Thyroid gland (tissue), 4 donors: Measurements from ENCODE around the gene TMEM271. TPM values are rescaled to one million over a fixed set of nuclear protein-coding genes. Genes with fewer than 3 reads are reported as not detected.
"Not testable (repeated sequence)": the region's sequence is repeated elsewhere in the genome, so short reads cannot be mapped to it uniquely, and the experiment has no call there.

Source experiments
- DNase-seq, 2 donors: peaks; one replicate each; pipeline ENCODE4 v3.0.0-alpha.2; 2019
- H3K27ac ChIP-seq, 3 donors: fragments of 200-600 bp; sonication (generic); 1 replicate in 2 of 3; 2 replicates in 1 of 3; pipeline ENCODE4 v1.5.1; 2016 to 2019; ENCODE audit warnings: mild to moderate bottlenecking in 1 of 3, moderate library complexity in 1 of 3
- H3K27me3 ChIP-seq: fragments of 200-600 bp; sonication (generic); one replicate; pipeline ENCODE4 v1.5.1; 2019
- H3K36me3 ChIP-seq, 2 donors: fragments of 200-600 bp; sonication (generic); one replicate each; pipeline ENCODE4 v1.5.1; 2016 to 2019
- H3K4me1 ChIP-seq, 2 donors: fragments of 200-600 bp; sonication (generic); one replicate each; pipeline ENCODE4 v1.5.1; 2017 to 2019
- H3K4me3 ChIP-seq, 3 donors: fragments of 200-600 bp; sonication (generic); replicated peaks in 1 of 3; 1 replicate in 2 of 3; 2 replicates in 1 of 3; pipeline ENCODE4 v1.5.1; 2016; ENCODE audit warnings: mild to moderate bottlenecking in 1 of 3
- H3K9me3 ChIP-seq: fragments of 200-600 bp; sonication (generic); one replicate; pipeline ENCODE4 v1.5.1; 2017
- CTCF ChIP-seq, 6 experiments: fragments of 200-600 bp in 3 of 6; fragments of 450-650 bp in 3 of 6; sonication (generic) in 3 of 6; IDR thresholded peaks; one replicate each; pipeline ENCODE4 v1.5.1; 2016 to 2019; ENCODE audit warnings: antibody characterized with exemption in 6 of 6, mild to moderate bottlenecking in 2 of 6, inconsistent platforms in 1 of 6, moderate library complexity in 1 of 6
- POLR2A ChIP-seq, 2 donors: fragments of 450-650 bp; IDR thresholded peaks; one replicate each; pipeline ENCODE4 v1.6.1; 2017; ENCODE audit warnings: antibody characterized with exemption in 2 of 2, mild to moderate bottlenecking in 2 of 2, moderate library complexity in 1 of 2
- WGBS, 2 donors: methylation state at CpG; one replicate each; pipeline ENCODE4 v1.1.5; 2017; 5-methylcytosine and 5-hydroxymethylcytosine counted together
- intact Hi-C: fragments of 100-400 bp; cut with DNase I; formaldehyde crosslinking; loops from one replicate; pipeline ENCODE4 v1.15.1; 2023
- total RNA-seq, 4 donors: library from RNA; depleted of rRNA; stranded (reverse); fragments of >200 nt; gene quantifications; one replicate each; pipeline ENCODE4 v1.2.3, GENCODE V29; 2016

TMEM271 gene
- total RNA-seq, 4 donors from 2014 or later = not detected

- H3K4me3 ChIP-seq = no peak overlapping the region
- 51 to 82% methylated on average over 2 of the region's 2 CpGs for WGBS, 2 donors
- no peaks in the 10 kb centered on the region for H3K4me1 ChIP-seq
- no peaks in the 10 kb centered on the region for H3K9me3 ChIP-seq
- DNase-seq = no peak
- TF ChIP-seq POLR2A (IDR thresholded peaks at IDR 0.05) (no peak), CTCF (IDR thresholded peaks at IDR 0.05) (no peak)
- peaks cover under 1% of the 10 kb centered on the region for H3K27me3 ChIP-seq
- intact Hi-C loops = no loop called here
- no peaks in the 10 kb centered on the region for H3K36me3 ChIP-seq
- no peak overlapping the region for H3K27ac ChIP-seq
Observed at GRCh38 chr4:568351-568652, 7.8 kb downstream of the TMEM271 start.

GRCh38 chr4:567457-568350 is 8.4 kb downstream of the TMEM271 start:
- 74 to 89% methylated on average over 10 of the region's 10 CpGs for WGBS, 2 donors
- Histone ChIP-seq H3K27me3 (no peaks in the 10 kb centered on the region), H3K27ac (no peak overlapping the region), H3K36me3 (no peaks in the 10 kb centered on the region), H3K4me3 (no peak overlapping the region), H3K9me3 (no peaks in the 10 kb centered on the region), H3K4me1 (no peaks in the 10 kb centered on the region)
- TF ChIP-seq CTCF (IDR thresholded peaks at IDR 0.05) = no peak
- TF ChIP-seq POLR2A (IDR thresholded peaks at IDR 0.05) = no peak
- intact Hi-C loops = no loop called here
- DNase-seq = no peak

GRCh38 chr4:566508-567295 is 9.4 kb downstream of the TMEM271 start:
- H3K27ac ChIP-seq = no peak overlapping the region
- H3K4me3 ChIP-seq = no peak overlapping the region
- H3K4me1 ChIP-seq = no peaks in the 10 kb centered on the region
- no peak for DNase-seq
- TF ChIP-seq CTCF (IDR thresholded peaks at IDR 0.05) (no peak), POLR2A (IDR thresholded peaks at IDR 0.05) (no peak)
- H3K27me3 ChIP-seq = no peaks in the 10 kb centered on the region
- no peaks in the 10 kb centered on the region for H3K36me3 ChIP-seq
- WGBS, 2 donors = 50 to 67% methylated on average over 1 to 2 of the region's 2 CpGs
- intact Hi-C loops = no loop called here
- H3K9me3 ChIP-seq = no peaks in the 10 kb centered on the region

GRCh38 chr4:566035-566434 is 10.1 kb downstream of the TMEM271 start:
- no peaks in the 10 kb centered on the region for H3K9me3 ChIP-seq
- DNase-seq = no peak
- TF ChIP-seq CTCF (IDR thresholded peaks at IDR 0.05) (no peak), POLR2A (IDR thresholded peaks at IDR 0.05) (no peak)
- no peak overlapping the region for H3K4me3 ChIP-seq
- WGBS, 2 donors = 89 to 95% methylated on average over 7 of the region's 7 CpGs
- no peaks in the 10 kb centered on the region for H3K4me1 ChIP-seq
- no peak overlapping the region for H3K27ac ChIP-seq
- intact Hi-C loops = no loop called here
- no peaks in the 10 kb centered on the region for H3K27me3 ChIP-seq
- no peaks in the 10 kb centered on the region for H3K36me3 ChIP-seq

GRCh38 chr4:565614-566013 is 10.5 kb downstream of the TMEM271 start:
- H3K4me1 ChIP-seq, DNase-seq, H3K9me3 ChIP-seq, intact Hi-C loops, H3K4me3 ChIP-seq, H3K27me3 ChIP-seq, H3K36me3 ChIP-seq, H3K27ac ChIP-seq: not testable (repeated sequence)
- 86 to 88% methylated on average over 1 of the region's 1 CpG for WGBS, 2 donors

- 55 to 73% methylated on average over 2 of the region's 2 CpGs for WGBS, 2 donors
- H3K27me3 ChIP-seq, DNase-seq, H3K36me3 ChIP-seq, intact Hi-C loops, H3K4me1 ChIP-seq, H3K9me3 ChIP-seq, H3K27ac ChIP-seq, H3K4me3 ChIP-seq: not testable (repeated sequence)
Observed at GRCh38 chr4:562458-562857, 13.6 kb downstream of the TMEM271 start.
